Hematopoietic multipotent progenitor cell treated with erythropoietin and hydrocortisone succinate and interleukin-3 and kit ligand, for 17 days (in vitro differentiated cells): ENCODE data around the gene ZBTB16.

ENCODE experiments used
- DNase-seq: peaks from one replicate; pipeline ENCODE4 v3.0.0-alpha.2; 2015; ENCODE audit warnings: low spot score

Gene ZBTB16

DNA sequence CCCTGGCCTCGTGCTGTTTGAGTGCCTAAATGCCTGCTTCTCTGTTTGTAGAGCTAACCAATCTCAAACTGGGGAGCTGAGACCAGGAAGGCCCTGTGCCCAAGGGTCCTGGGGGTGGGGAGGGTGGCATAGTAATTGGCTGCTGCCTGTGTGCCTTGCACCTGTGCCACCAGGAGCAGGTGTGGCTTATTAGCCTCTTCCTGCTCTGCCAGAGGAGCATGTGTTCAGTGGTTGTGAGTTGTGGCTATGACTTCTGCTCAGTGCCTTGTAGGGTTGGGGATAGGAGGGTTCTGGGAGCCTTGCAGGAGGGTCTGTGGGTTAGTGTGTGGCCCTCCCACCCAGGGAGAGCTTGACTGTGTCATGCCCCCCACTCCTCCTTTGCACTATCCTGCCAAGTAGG is 109.2 kb downstream of the ZBTB16 start:
- DNase-seq = no peak

DNA sequence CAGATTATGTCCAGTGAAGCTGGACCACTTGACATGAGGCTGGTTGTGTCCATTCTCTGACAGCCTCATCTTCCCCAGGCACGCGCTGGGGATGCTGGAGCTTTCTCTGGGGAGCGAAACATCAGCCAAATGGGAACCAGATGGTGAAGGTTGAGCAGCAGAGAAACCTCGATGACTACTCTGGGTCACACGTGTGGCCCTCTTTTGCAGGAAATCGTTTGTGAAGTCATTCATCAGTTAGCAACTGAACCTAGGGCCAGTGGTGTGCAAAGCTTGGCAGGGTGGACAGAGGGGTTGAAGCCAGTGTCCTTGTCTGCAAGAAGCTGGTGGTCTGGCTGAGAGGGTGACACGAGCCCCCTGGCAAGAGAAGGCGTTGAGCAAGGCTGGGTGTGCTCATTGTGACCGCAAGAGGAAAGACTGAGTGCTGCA is 109.8 kb downstream of the ZBTB16 start:
- no peak for DNase-seq

DNA sequence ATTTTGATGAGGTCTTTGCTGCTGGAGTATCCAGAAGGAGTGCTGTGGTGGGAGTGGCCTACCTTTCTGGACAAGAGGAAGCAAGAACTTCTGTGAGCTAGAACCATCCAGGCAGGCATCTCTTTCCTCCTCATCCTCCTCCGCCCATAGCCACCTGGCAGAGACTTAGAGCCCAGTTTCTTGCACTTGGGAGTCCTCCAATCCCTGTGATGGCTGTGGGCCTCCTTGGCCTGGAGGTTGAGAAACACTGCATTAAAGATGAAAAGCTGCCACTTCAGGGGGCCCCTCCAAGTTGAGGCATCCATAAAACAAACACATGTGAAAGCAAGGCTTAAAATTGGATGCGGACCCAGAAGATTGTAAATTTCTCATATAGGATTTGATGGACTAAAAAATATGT is 110.3 kb downstream of the ZBTB16 start:
- DNase-seq = no peak

DNA sequence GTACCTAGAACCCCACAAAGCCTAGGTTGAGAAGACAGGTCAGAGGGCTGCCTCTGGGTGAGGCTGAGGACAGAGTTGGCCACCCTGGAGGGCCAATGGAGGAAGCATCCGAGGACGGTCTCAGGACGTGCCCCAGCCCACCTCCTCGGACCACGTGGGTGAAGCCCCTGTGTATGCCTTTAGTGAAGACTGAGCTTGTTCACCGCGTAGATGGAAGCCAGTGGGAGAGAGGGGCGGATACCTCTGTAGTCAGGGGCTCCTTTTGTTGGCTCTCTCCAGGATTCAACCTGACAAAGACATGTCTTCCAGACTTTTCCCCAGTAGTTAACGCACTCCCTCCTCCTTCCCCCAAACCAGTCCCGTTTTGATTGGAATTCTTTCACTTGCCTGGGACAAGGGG is 110.7 kb downstream of the ZBTB16 start:
- DNase-seq = no peak

DNA sequence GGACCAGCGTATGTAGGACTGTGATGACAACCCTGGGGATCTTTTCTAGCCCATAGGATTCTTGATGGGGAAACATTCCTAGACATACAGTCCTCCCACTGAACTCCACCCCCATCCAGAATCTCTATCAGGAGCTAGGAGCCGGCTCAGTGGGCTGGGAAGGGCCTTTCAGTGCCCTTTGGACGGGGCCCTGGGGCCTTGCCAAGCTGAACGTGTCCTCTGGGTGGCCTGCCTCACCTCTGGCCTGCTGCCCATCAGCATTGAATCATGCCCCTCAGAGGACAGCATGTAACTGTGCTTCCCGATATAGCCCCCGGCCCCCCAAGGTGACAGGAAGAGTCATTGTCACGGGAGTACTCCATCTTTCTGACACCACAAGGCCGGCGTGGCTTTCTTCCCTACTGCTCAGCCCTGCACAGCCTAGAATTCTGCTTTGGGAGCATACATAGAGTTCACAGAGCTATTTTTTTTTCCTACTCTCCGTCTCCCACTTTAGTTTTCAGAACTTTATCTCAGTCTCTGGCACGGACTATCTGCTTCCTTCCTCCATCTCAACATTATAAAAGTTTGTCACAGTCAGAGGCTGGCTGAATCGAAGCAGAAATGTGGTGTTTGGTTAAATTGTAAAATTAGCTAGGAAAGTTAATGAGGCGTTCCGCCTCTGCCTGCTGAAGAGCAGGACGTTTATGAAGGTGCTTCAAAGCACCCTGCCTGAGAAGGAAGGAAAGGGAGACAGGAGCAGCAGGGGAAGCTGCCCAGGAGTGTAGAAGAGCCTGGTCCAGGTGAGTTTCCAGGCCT is 111.9 kb downstream of the ZBTB16 start:
- DNase-seq = no peak

DNA sequence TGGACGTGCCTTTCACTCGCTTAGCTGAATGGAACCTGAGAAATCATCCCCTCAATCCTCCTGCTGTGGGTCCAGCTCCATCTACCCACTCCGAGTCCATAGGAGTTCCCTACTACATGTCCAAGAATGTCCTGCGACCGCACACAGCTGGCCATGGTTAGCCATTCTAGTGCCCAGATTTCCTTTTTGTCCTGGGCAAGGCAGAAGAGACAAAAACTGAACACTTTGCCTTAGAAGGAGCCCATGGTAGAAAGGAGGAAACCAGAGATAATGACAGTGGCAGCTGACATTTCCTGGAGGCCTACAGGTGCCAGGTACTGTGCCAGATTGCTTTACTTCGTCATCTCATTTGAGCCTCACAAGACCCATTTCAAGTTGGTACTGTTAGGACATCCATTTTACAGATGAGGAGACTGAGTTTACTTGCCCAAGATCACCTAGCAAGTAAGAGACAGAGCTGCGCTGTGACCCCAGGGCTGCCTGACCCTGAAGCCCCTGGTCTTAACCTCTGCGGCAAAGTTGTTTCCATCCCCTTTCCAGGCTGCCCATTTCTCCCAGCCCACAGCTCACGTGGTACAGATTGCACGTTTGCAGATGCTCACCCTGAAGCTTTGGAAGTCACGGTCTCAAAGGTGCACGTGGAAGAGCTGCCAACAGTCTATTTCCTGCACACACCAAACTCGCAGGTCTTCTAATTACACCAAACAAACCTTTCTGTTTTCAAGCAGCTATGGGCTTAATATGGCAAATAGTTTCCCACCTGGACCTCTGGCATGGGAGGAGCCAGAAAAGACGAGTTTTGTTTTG is 112.7 kb downstream of the ZBTB16 start:
- no peak for DNase-seq

DNA sequence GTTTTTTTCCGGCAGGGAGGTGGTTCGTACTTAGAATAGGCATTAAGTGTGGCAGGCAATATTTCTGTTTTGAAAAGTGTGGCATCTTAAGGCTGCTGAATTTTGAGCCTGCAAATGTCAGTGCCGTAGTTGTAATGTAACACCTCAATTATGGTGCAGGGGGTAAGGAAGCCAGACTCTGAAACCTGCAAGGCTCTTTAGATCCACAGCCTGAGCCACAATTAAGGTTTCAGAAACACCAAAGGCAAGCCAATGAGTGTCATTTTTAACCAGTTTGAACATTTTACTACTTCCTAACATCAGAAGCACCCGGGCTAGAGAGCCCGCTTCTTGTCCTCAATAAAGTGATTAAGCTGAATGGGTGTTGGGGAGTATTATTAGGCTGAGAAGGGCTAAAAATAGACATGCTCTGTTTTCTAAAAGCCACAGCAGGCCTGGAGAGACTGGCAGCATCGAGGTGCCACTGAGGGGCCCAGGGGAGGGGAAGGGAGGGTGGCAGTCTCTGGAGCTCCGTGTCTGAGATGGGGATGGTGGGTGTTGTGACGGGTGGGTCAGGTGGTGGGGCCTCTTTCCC is 113.4 kb downstream of the ZBTB16 start:
- no peak for DNase-seq

DNA sequence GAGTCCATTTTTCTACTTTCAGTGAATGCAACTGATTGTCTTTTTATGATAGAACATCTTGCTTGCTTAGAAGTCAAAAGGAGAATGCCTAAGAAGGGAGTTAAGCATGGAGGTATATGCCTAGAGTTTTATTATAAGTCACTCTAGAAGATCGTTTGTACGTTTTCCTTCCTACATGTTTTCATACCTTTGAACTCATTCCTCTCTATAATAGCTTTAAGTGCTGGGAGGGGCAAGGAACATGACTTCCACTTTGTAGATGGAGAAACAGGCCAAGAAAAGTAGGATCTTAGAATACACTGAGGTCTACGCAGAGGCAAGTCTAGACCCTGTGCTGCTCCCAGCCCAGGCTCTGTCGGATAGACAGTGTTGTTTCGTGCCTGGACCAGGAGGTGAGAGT is 114.3 kb downstream of the ZBTB16 start:
- DNase-seq = no peak

DNA sequence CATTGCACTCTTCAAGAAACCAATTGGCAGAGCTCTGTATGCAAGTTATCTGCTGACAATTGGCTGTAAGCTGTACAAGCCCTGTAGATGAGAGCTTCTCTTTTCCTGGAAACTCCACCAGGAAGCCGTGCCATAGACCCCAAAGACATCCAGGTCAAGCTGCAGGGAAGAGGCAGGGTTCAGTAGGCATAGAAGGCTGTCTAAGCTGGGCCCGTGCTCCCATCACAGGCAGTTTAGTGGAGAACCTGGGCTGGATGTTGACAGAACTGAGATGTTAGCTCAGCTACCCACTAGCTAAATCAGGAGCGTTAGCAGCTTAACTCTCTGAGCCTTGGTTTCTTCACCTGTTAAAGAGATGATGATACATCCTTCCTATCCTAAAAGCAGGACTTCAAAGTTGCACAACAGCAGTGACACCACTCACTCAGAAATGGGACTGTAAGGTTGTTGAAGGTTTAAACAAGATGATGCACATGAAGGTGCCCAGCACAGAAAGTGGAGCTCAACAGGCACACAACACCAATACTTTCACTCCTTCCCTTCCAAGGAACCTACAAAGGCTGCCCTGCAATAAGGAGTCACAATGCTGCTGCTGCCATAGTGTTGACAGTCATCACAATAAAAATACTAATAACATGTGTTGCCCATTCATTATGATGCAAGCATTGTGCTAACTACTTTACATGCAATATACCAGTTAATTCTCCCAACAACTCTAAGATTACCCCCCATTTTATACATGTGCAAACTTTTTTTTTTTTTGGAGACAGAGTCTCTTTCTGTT is 115.4 kb downstream of the ZBTB16 start:
- no peak for DNase-seq

DNA sequence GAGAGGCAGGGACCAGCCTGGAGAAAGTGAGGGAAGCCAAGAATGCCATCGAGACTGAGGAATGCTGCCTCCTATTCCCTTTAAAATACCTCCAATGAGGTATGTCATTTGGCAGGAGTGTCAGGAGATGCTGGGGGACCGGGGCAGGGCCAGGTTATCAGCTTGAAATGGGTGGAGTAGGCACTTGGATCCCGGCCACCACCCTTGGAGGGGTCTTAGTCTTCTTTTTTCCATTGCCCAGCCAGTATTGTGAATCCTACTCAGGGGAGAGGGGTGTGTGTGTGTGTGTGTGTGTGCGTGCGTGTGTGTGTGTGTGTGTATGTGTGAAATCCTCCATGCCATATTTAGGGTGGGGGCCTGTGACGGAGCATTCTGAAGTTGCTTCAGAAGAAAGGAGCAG is 116.2 kb downstream of the ZBTB16 start:
- no peak for DNase-seq

DNA sequence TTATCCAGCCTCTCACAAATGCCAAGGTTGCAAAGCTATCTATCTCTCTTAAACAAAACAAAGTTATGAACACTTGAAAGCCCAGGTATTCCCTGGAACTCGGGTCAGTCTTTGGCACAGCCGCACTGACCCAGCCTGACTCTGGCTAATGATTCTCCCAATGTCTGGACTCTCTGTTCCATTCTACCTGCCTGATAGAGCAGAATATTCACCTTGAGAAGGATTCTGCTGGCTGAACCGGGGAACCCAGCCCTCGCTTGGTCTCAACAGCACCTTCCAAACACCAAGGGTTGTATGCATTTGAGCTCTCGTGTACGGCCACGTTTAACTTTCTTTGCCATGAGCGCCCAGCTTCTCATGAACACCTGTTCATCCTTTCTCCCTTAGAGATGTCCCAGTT is 116.8 kb downstream of the ZBTB16 start:
- no peak for DNase-seq

DNA sequence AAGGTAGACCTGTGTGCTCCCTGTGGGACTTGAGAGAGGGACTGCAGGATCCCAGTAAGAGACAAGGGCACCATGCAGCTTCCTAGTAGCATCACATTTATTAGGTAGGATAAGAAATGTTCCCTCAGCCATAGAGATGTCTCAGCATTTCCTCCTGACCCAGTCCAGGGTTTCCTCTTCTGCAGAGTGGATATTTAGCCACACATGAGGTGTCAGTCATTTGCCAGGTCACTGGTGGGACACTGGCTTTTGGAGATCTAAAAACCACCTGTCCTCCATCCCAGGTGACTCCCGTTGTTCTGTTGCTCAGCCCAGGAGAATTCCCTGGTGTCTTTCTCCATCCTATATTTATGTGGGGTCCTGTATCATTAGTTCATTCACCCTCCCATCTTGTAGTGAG is 119.1 kb downstream of the ZBTB16 start:
- no peak for DNase-seq

DNA sequence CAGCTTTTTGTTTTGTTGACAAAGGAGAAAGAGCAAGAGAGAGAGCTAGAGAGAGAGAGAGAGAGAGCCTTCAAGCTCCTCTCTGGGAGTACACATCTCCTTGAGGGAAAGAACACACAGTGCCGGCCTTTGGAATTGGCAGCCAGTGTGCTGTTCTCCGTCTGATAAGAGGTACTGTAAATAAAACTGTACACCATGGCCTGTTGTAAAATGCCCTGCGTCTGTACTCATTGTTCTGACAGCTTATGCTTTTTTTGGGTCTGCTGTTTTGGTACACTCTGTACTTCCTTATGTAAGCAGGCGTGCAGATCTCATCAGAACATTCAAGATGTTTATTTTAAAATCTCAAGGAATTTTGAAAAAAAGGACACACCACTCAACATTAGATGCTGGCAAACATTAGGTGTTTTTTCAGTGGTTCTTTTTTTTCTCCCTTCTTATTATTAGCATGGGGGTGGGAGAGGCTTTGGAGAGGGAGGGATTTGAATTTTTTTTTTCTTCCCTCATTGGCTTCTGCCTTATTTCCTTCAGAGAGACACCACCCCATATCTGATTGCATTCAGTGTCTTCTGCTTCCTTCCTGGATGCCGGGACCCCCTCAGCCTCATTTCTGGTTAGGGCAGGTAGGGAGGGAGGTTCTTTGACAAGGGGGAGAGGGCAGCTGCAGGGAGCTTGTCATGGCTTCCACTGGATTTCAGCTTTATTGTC is 119.9 kb downstream of the ZBTB16 start:
- DNase-seq = peak; percentile 9

DNA sequence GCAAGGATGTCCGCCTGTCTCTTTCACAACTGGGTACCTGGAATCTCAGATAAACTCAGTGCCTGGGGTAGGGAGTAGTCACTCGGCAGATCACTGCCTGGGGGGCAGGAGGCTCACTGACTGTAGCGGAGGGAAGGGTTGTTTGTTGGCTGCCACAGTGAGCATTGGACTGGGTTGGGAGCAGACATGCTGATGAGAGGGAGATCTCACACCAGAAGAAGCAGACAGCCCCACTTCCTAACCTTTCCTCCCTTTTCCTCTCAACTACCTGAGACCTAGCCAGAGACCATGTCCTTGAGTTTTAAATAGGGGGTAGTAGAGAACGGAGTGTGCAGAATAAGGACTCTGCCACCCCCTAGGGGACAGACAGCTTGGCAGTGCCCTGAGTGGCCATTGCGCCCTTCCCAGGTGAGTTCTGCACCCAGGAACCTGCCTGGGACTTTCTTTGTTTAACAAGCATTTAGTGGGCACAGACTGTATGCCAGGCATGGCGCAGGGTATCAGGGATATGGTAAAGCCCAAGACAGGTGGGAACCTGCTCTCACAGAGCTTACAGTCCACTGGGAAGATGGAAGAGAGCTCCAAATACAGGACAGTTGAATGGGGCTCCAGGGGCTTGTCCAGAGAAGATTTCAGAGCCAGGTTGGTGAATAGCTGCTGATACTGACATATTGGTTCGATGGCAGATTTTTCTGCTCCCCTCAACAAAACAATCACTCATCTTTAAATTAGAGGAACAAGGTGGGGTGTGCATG is 121.0 kb downstream of the ZBTB16 start:
- DNase-seq = peak; percentile 55

DNA sequence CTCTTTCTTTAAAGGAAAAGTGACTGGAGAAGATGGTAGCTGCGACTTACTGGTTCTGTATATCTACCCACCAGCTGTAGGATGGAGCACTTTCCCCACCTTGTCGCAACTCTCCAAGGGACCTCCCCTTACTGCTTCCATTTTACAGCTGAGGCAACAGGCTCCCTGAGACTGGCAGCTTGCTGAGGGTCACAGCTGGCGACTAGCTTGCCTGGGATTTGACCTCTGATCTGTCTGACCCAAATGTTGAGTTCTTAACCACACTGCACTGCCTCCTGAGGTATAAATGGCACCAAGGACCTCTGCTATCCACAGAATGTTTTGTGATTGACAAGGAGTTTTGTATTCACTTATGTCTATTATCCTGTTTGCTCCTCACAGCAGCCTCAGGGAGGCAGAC is 121.7 kb downstream of the ZBTB16 start:
- no peak for DNase-seq

DNA sequence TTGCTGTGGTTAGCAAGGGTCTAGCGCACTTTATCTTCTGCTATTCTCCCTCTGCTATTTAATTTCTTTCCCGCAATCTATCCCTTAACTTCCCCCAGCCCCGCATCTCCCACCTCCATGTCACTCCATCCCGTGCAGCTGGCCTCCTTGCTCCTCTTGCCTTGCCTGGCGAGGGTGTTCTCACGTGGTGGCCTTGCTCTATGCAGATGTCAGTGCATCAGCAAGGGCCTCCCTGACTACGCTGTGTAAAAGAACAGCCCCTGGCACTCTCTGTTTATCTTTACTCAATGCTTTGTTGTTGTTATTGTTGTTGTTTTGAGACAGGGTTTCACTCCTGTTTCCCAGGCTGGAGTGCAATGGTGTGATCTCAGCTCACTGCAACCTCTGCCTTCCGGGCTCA is 122.2 kb downstream of the ZBTB16 start:
- DNase-seq = no peak

DNA sequence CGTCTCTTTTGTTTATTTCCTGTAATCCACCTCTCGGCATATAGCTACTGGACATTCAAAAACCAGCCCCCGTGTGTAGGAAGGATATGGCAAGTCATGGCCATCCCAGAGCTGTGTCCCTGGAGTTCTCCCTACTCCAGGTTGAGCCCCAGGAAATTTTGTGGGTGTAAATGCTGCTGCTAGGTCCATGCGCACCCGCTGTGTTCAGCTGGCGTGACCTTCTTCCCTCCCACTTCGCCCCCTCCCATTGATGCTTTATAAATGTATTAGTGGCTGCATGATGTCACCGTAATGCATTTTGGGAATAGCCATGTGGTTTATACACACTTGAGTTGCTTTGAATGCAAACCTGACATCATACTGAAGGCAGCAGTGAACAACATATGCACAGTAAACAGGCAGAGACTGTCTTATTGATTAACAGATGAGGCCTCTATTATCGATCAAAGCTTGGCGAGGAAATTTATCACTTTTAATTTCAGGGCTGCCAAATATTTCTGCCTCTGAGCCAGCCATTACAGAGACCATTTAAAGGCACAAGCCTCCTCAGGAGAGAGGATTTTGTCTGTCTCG is 123.0 kb downstream of the ZBTB16 start:
- no peak for DNase-seq

DNA sequence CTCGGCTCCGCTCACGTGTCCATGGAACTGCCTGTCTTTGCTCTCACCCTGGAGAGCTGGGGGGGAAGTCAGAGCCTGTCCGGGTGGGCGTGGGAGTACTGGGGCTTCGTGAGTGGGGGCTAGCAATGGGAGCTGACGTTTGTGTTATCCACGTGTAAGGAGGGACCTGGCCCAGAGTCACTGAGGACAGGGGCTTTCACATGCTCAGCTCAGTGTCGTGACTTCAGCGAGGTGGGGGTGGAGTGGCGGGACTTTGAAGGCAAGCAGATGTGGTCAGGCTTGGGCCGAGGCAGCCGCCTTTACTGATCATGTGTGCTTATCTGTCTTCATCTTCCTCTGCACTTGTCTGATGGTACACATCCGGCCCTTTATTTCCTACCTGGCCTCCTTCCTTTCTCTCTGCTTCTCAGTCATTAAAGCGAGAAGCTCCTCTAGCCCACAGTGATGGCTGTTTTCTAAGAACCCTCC is 123.6 kb downstream of the ZBTB16 start:
- no peak for DNase-seq

DNA sequence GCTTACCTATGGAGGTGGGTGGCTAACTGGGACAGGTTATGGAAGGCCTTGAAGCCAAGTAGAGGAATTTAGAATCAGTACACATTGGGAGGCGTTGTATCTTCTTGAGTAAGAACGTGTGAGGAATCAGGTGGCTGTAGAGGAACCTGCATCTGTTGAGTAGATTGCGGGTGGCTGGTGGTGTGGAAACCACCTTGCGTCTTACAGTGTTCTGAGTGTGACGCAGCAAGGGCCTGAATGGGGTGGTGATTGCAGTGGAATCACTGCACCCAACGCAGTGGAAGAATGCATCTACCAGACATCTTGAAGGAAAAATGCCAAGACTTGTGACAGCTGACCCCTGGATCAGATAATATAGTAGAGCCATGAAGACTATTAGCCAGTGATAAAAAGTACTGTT is 125.9 kb downstream of the ZBTB16 start:
- DNase-seq = no peak

DNA sequence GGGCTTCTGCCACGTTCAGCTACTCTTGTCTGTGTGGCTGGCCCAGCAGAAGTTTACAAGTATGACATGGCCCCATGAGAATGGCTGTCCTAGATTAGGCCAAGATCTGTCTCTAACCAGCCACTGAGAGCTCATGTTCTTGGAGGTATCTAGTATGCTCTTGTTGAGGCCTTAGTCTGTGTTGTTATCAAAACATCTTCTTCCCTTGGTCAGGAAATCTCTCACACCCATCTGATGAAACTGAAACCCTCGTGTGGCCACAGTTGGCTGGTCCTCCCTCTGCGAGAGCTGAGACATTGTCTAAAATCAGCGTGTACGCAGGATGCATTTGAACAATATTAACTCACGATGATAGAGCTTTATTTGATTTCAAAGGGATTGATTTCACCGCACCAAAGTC is 127.7 kb downstream of the ZBTB16 start:
- no peak for DNase-seq
